Right ventricle myocardium inferior (tissue), 1 donor: ENCODE measurements around the gene HSPA5. TPM values are rescaled to one million over a fixed set of nuclear protein-coding genes. Genes with fewer than 3 reads are reported as not detected.
"Not testable (repeated sequence)": the region's sequence is repeated elsewhere in the genome, so short reads cannot be mapped to it uniquely, and the experiment has no call there.

Source experiments
- ATAC-seq: fragments of 200-7000 bp; cut with Tn5 transposase; one replicate; pipeline ENCODE4 v1.9.1; 2020; ENCODE audit warnings: mild to moderate bottlenecking, moderate library complexity
- DNase-seq: peaks from one replicate; pipeline ENCODE4 v3.0.0; 2021; ENCODE audit errors: missing footprints
- intact Hi-C: fragments of 100-400 bp; cut with DNase I; formaldehyde crosslinking; loops from one replicate; pipeline ENCODE4 v1.11.0; 2022
- total RNA-seq: library from RNA; stranded (reverse); fragmentation: NEBNext Ultra II Directional; extraction: Animal tissue kit (Norgen Biotek cat#: 25700); gene quantifications from one replicate; pipeline ENCODE4 v1.2.1, GENCODE V29; 2021
- donor health status: DM: no; HTN: yes; CAD: no; lungs with severe emphysema.

Gene HSPA5
- total RNA-seq, 1 donor from 2014 or later = 195 TPM

DNA sequence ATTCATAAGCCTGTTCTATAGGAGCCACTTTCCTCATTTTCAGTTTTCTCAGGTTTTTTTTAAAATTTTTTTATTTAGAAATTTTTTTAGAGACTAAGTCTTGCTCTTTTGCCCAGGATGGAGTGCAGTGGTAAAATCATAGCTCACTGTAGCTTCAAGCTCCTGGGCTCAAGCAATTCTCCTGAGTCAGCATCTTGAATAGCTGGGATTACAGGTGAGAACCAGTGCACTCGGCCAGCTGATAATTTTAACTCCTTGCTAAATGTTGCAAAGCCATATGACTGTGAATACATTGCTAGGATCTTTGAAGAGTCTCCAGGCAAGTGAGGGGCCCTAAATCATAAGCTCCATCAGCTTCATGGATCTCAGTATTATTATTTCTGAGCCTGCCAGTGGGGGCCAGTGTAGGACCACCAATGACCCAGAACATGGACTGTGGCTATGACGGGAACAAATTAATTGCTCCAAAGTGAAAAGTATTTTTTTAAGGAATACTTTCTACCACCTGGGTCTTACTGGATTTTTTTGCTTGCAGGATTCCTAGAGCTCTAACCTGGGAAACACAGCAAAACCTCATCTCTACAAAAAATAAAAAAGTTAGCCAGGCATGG lies 14.7 kb upstream of the HSPA5 start:
- DNase-seq (no peak), ATAC-seq (no peak)
- intact Hi-C loops = loop anchor here (5.0 kb wide), 1 partner anchor 116 kb away; no protein-coding TSS in a partner anchor

DNA sequence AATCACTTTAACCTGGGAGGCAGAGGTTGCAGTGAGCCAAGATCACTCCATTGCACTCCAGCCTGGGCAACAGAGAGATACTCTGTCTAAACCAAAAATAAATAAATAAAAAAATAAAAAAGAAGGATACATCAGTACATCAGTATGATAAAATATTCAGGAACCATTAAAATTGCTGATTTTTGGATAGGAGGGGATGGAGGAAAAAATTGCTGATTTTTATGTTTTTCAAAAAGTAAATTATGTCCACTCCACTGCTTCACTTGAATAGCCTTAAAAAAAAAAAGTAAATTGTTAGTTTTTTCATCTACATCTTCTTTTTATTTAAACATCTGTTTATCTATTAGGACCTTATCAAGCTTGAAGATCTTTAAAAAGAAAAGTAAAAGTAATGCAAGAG lies 13.1 kb upstream of the HSPA5 start:
- intact Hi-C loops = no loop called here
- DNase-seq (no peak), ATAC-seq (no peak)

DNA sequence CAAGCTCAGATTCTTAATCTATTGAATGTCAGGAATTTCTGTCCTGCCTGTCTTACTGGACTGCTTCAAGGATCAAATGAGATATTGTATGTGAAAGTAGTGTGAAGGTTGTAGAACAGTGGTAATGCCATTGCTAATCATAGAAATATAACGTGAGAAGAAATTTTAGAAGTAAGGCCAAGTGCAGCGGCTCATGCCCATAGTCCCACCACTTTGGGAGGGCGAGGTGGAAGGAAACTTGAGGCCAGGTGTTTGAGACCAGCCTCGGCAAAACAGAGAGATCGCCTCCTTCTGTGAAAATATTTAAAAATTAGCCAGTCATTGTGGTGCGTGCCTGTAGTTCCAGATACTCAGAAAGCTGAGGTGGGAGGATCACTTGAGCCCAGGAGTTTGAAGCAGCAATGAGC lies 5.1 kb upstream of the HSPA5 start:
- no peak for DNase-seq
- intact Hi-C loops = no loop called here
- ATAC-seq = no peak

DNA sequence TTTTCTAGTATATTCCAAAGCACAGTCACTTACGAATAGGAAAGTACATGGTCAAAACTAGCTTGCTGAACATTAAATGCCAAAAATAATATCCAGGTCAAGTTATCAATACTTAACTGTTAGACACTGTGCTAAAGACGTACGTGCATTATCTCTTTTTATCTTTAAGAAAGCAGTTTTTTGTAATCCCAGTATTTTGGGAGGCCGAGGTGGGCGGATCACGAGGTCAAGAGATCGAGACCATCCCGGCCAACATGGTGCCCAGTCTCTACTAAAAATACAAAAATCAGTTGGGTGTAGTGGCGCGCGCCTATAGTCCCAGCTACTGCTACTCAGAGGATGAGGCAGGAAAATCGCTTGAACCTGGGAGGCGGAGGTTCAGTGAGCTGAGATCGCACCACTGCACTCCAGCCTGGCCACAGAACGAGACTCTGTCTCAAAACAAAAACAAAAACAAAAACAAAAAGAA lies 2.7 kb upstream of the HSPA5 start:
- ATAC-seq (no peak), DNase-seq (no peak)
- intact Hi-C loops = loop anchor here (2.0 to 5.0 kb wide), 2 partner anchors 17 to 42 kb away; partner anchors contain the start of genes GAPVD1 and RABEPK

DNA sequence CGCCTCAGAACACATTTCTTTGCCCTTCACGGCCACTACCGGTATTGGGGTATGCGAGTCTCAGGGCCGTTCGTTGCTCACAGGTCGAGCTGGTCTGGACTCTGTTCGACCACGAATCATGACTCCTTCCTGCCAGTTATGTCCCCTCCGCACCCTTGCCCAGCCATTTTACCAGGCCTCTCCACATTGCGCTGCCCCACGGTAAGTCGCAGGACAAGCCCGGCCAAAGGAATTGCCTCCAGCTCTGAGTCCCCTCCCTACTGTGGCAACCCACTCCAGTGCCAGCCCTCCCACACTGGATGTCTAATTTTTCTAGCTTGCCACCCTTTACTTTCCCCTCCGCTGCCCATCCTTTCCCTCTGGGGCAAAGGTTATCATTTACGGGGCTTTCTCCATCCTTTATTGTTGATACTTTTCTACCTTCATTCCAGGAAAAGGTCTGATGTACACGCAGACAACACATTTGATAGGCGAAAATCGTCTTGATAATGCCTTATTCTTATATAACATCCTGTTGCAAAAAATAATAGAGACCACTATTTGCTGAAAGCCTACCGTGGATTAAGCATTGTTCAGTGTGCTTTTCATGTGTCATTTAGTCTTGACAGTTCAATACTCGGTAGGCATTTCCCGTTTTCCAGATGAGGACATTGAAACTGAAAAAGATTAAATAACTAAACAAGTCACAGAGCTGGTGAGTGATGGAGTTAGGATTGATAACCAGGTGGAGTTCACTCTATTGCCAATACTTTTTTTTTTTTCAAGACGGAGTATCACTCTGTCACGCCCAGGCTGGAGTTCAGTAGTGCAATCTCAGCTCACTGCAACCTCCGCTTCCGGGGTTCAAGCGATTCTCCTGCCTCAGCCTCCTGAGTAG lies 958 bp upstream of the HSPA5 start:
- DNase-seq = peak; percentile 65
- intact Hi-C loops = loop anchor here (2.0 to 5.0 kb wide), 2 partner anchors 19 to 40 kb away; partner anchors contain the start of genes GAPVD1 and RABEPK
- peak; percentile 2 for ATAC-seq

DNA sequence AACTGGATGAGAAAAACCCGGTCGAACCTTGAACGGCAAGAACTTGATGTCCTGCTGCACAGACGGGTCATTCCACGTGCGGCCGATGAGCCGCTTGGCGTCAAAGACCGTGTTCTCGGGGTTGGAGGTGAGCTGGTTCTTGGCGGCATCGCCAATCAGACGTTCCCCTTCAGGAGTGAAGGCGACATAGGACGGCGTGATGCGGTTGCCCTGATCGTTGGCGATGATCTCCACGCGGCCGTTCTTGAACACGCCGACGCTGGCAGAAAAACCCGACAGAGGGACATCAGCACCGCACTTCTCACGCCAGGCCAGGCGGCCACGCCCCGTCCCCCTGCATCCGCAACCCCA lies 519 bp downstream of the HSPA5 start:
- intact Hi-C loops = loop anchor here (5.0 kb wide), 1 partner anchor 38 kb away; the partner anchor contains the start of gene RABEPK
- ATAC-seq (peak; percentile 9), DNase-seq (no peak)

DNA sequence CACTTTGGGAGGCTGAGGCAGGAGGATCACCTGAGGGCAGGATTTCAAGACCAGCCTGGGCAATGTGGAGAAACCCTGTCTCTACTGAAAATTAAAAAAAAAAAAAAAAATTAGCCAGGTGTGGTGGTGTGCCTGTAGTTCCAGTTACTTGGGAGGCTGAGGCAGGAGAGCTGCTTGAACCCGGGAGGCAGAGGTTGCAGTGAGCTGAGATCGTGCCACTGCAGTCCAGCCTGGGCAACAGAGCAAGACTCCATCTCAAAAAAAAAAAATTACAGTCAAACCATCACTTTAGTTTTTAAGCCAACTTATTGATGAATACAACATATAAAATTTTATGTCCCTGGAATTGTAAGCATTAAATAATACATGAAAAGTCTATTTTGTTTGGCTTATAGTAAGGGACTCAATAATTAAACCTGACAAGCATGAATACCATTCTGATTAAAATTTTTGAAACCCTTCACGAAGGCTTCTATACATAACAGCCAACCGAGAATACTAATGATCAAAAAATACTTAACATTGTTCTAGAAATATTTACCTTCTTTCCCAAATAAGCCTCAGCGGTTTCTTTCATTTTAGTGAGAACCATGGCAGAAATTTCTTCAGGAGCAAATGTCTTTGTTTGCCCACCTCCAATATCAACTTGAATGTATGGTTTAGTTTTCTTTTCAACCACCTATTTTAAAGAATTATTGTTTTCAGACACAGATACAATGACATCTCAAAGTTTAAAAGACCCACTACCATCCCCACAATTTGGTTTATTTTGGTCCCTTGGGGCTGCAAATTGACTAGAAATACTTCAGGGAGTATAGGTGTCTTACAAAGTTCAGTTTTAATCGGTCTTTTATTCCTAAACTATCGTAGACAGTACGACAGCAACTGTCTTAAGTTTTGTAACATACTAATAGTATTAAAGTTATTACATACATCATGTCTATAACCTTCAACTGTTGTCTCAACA lies 1.2 kb downstream of the HSPA5 start:
- intact Hi-C loops = loop anchor here (5.0 kb wide), 1 partner anchor 38 kb away; the partner anchor contains the start of gene RABEPK
- no peak for DNase-seq
- ATAC-seq = no peak

DNA sequence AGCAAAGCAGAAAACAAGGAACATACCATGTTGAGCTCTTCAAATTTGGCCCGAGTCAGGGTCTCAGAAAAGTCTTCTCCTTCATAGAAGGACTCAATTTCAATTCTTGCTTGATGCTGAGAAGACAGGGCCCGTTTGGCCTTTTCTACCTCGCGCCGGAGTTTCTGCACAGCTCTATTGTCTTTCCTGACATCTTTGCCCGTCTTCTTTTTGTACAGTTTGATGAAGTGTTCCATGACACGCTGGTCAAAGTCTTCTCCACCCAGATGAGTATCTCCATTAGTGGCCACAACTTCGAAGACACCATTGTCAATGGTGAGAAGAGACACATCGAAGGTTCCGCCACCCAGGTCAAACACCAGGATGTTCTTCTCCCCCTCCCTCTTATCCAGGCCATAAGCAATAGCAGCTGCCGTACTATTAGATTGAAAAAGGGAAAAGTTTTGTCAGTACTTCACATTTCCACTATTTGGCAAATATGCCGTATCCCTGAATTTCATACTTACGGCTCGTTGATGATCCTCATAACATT lies 2.2 kb downstream of the HSPA5 start:
- ATAC-seq (no peak), DNase-seq (no peak)
- intact Hi-C loops = no loop called here

DNA sequence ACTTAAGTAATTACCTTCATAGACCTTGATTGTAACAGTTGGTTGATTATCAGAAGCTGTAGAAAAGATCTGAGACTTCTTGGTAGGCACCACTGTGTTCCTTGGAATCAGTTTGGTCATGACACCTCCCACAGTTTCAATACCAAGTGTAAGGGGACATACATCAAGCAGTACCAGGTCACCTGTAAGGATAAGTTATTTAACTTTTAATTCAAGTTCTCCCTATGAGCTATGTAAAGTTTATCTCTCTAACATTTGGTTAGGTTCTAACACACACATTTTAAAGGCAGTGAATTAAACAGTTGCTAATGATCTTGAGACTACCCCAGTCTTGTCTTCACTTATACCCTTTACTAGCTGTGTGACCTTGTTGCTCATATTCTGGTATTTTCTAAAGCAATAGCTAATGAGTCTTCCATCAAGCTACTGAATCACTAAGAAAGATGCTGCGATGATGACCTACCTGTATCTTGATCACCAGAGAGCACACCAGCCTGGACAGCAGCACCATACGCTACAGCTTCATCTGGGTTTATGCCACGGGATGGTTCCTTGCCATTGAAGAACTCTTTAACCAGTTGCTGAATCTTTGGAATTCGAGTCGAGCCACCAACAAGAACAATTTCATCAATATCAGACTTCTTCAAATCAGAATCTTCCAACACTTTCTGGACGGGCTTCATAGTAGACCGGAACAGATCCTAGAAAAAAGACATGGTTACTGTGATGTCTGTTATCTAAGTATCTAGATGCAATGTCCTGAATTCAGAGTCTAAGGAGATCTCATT lies 2.8 kb downstream of the HSPA5 start:
- intact Hi-C loops = no loop called here
- no peak for ATAC-seq

DNA sequence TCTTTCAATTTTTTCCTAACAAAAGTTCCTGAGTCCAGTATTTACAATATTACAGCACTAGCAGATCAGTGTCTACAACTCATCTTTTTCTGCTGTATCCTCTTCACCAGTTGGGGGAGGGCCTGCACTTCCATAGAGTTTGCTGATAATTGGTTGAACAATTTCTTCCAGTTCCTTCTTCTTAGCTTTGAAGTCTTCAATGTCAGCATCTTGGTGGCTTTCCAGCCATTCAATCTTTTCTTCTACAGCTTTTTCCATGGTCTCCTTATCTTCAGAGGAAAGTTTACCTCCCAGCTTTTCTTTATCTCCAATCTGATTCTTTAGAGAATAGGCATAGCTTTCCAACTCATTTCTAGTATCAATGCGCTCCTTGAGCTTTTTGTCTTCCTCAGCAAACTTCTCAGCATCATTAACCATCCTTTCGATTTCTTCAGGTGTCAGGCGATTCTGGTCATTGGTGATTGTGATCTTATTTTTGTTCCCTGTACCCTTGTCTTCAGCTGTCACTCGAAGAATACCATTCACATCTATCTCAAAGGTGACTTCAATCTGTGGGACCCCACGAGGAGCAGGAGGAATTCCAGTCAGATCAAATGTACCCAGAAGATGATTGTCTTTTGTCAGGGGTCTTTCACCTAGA lies 4.5 kb downstream of the HSPA5 start:
- intact Hi-C loops, ATAC-seq: not testable (repeated sequence)

More for the DNA sequence above, 2.8 kb downstream of the HSPA5 start:
- DNase-seq = no peak

DNA sequence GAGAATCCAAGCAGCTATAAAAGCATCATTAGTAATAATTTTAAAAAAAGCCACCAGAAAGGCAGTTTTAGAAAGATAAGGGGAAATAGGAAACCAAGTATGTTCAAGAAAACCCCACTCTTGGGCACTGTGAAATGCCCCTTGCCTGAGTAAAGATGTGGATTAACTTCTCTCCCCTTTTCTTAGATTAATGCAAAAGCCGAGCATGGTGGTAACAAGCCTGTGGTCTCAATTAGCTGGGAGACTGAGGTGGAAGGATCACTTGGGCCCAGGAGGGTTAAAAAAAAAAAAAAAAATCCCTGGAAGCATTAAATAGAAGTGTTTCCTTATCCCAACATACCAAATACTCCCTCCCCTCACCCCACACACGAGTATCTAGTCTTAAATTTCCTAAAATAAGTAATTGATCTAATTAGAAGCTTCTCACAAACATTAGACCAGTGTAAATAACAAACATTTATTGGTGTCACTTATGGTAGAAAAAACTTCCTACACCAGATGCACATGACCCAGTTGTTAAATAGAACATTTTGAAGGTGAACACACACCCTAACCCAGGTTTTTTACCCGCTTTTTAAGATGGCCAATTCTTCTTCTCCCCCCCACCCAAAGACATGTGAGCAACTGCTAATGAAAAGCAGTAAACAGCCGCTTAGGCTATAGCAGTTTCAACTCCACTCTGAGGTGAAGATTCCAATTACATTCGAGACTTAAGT lies 5.2 kb downstream of the HSPA5 start:
- ATAC-seq (no peak), DNase-seq (no peak)
- intact Hi-C loops = no loop called here

More for the DNA sequence above, 4.5 kb downstream of the HSPA5 start:
- DNase-seq = not testable (repeated sequence)

DNA sequence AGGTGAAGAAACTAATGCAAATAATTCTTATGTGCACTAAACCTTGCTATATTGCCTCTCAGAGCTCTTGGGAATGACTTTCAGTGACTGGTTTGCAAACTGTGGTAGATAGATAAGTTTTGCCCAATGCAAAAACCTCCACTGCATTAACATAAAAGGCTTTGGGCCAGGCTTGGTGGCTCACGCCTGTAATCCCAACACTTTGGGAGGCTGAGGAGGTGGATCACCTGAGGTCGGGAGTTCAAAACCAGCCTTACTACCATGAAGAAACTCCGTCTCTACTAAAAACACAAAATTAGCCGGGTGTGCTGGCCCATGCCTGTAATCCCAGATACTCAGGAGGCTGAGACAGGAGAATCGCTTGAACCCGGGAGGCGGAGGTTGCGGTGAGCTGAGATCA lies 7.0 kb downstream of the HSPA5 start:
- ATAC-seq, DNase-seq, intact Hi-C loops: not testable (repeated sequence)

DNA sequence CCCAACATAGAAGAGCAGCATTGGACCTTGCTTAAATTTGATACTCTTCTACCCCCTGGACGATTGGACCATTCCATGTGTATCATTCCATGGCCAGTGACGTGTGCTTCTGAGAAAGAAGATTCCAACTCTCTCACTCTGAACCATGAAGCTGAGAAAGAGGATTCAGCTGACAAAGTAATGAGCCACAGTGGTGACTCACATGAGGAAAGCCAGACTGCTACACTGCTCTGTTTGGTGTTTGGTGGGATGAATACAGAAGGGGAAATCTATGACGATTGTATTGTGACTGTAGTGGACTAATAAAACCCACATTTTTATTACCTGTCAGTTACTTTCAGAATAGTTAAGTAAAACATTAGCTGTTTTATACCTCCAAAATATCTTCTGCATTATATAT lies 7.5 kb downstream of the HSPA5 start:
- intact Hi-C loops = no loop called here
- ATAC-seq (no peak), DNase-seq (no peak)

DNA sequence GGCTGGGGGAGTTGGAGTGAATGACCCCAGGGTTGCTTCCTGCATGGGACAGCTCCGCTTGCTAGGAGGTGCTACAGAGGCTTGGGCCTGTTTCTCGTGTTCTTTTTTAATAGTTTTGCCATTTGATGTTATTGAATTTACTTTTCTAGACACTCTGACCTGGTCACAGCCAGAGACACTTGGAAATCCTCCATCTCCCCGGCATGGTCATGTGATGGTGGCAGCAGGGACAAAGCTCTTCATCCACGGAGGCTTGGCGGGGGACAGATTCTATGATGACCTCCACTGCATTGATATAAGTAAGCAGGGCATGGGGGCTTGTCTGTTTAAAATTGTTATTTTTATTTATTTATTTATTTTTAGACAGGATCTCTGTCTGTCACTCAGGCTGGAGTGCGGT lies 13.4 kb downstream of the HSPA5 start:
- intact Hi-C loops = no loop called here
- ATAC-seq (no peak), DNase-seq (no peak)

DNA sequence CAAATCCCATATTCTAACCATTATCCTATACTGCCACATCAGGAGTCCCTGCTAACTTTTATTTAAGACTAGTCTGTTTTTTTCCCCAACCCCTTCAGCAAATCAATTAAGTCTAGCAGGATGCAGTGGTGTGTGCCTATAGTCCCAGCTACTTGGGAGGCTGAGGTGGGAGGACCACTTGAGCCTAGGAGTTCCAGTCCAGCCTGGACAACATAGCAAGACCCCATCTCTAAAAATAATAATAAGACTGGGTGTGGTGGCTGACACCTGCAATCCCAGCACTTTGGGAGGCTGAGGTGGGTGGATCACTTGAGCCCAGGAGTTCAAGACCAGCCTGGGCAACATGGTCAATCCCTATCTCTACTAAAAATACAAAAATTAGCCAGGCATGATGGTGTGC lies 16.3 kb downstream of the HSPA5 start:
- DNase-seq, ATAC-seq, intact Hi-C loops: not testable (repeated sequence)

DNA sequence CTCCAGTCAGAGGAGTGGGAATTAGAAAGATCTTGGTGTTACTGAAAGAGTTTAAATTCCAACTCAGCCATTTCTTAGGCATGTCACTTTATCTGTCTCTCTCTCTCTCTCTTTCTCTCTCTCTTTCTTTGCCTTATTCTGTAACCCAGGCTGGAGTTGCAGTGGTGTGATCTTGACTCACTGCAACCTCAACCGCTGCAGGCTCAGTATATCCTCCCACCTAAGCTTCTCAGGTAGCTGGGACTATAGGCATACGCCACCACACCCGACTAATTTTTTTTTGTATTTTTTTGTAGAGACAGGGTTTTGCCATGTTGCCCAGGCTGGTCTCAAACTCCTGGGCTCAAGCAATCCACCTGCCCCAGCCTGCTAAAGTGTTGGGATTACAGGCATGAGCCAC lies 22.5 kb downstream of the HSPA5 start:
- no peak for DNase-seq
- intact Hi-C loops = no loop called here

DNA sequence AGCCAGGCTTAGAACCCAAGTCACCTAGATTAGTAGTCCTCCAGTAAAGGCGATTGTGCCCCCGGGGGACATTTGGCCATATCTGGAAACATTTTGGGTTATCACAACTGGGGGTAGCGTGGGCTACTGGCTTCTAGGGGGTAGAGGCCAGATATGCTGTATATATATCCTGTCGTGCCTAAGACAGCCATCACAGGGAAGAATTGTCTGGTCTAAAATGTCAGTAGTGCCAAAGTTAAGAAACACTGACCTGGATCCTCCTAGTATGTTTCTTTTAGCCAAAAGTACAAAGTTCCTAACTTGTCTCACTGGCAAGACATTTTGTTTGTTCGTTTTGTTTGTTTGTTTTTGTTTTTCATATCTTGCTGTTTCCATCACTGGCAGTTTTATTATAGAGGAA lies 27.0 kb downstream of the HSPA5 start:
- no peak for ATAC-seq
- DNase-seq = no peak
- intact Hi-C loops = no loop called here

More for the DNA sequence above, 22.5 kb downstream of the HSPA5 start:
- ATAC-seq = no peak
